SJSA1 (cell line): ENCODE measurements around the gene SH3RF3. TPM values are rescaled to one million over a fixed set of nuclear protein-coding genes. Genes with fewer than 3 reads are reported as not detected.
A peak's percentile ranks its signal among the peaks of the same experiment; 100 is the strongest.

ENCODE experiments used
- DNase-seq, 2 experiments: peaks; one replicate each; pipeline ENCODE4 v3.0.0-alpha.2; 2015 to 2020; ENCODE audit warnings: low spot score in 2 of 2, low read depth in 1 of 2
- H3K27ac ChIP-seq: fragments of 250-450 bp; sonication (Bioruptor Pico); 2 replicates; pipeline ENCODE4 v1.5.1; 2020; ENCODE audit warnings: mild to moderate bottlenecking, moderate library complexity
- H3K27me3 ChIP-seq: fragments of 250-450 bp; sonication (Bioruptor Pico); replicated peaks from 2 replicates; pipeline ENCODE4 v1.5.1; 2020; ENCODE audit warnings: mild to moderate bottlenecking, moderate library complexity
- H3K36me3 ChIP-seq: fragments of 250-450 bp; sonication (Bioruptor Pico); 2 replicates; pipeline ENCODE4 v1.5.1; 2020; ENCODE audit warnings: mild to moderate bottlenecking
- H3K4me1 ChIP-seq: fragments of 250-450 bp; sonication (Bioruptor Pico); replicated peaks from 2 replicates; pipeline ENCODE4 v1.6.1; 2021; ENCODE audit warnings: mild to moderate bottlenecking
- H3K4me3 ChIP-seq: fragments of 250-450 bp; sonication (Bioruptor Pico); 2 replicates; pipeline ENCODE4 v1.5.1; 2020; ENCODE audit warnings: mild to moderate bottlenecking
- H3K9me3 ChIP-seq: fragments of 250-450 bp; sonication (Bioruptor Pico); replicated peaks from 2 replicates; pipeline ENCODE4 v1.5.1; 2020; ENCODE audit warnings: mild to moderate bottlenecking
- total RNA-seq: library from RNA; depleted of rRNA; stranded (reverse); fragments of >200 nt; shearing (Covaris generic); gene quantifications from 2 replicates; pipeline ENCODE4 v1.2.3, GENCODE V29; 2014

Gene SH3RF3
- total RNA-seq, 1 experiment from 2014 or later, result 6.1 TPM

- no peak for DNase-seq
- no peaks in the 10 kb centered on the region for H3K36me3 ChIP-seq
- H3K4me3 ChIP-seq, result no peak overlapping the region
- no peaks in the 10 kb centered on the region; the same call in 1 of the 2 replicates for H3K9me3 ChIP-seq
- H3K27ac ChIP-seq, result no peak overlapping the region
- H3K27me3 ChIP-seq, result no peaks in the 10 kb centered on the region
- H3K4me1 ChIP-seq, result peaks cover 10% of the 10 kb centered on the region
Observed at GRCh38 chr2:109287838-109288237, 158.8 kb downstream of the SH3RF3 start.

- Histone ChIP-seq H3K36me3 (no peaks in the 10 kb centered on the region), H3K4me1 (peaks cover 10% of the 10 kb centered on the region), H3K4me3 (no peak overlapping the region), H3K27me3 (no peaks in the 10 kb centered on the region), H3K27ac (no peak overlapping the region), H3K9me3 (no peaks in the 10 kb centered on the region; the same call in 1 of the 2 replicates)
- no peak for DNase-seq
Observed at GRCh38 chr2:109288544-109289368, 159.8 kb downstream of the SH3RF3 start.

- peaks cover 10% of the 10 kb centered on the region for H3K4me1 ChIP-seq
- H3K36me3 ChIP-seq, result no peaks in the 10 kb centered on the region
- H3K9me3 ChIP-seq, result no peaks in the 10 kb centered on the region; the same call in 1 of the 2 replicates
- H3K27me3 ChIP-seq, result no peaks in the 10 kb centered on the region
- H3K27ac ChIP-seq, result no peak overlapping the region
- no peak overlapping the region for H3K4me3 ChIP-seq
- DNase-seq, result no peak
Observed at GRCh38 chr2:109289504-109290222, 160.7 kb downstream of the SH3RF3 start.

GRCh38 chr2:109290887-109291643, 162.1 kb downstream of the SH3RF3 start:
- H3K4me1 ChIP-seq, result peaks cover 10% of the 10 kb centered on the region
- H3K9me3 ChIP-seq, result no peaks in the 10 kb centered on the region; the same call in 1 of the 2 replicates
- DNase-seq, result peak in 1 of 2 experiments; percentile 28
- no peak overlapping the region for H3K4me3 ChIP-seq
- H3K27me3 ChIP-seq, result no peaks in the 10 kb centered on the region
- no peaks in the 10 kb centered on the region for H3K36me3 ChIP-seq
- no peak overlapping the region for H3K27ac ChIP-seq

GRCh38 chr2:109292386-109292785, 163.4 kb downstream of the SH3RF3 start:
- H3K36me3 ChIP-seq, result no peaks in the 10 kb centered on the region
- no peak for DNase-seq
- H3K27me3 ChIP-seq, result no peaks in the 10 kb centered on the region
- no peaks in the 10 kb centered on the region; the same call in 1 of the 2 replicates for H3K9me3 ChIP-seq
- H3K27ac ChIP-seq, result no peak overlapping the region
- no peak overlapping the region for H3K4me3 ChIP-seq
- peaks cover 10% of the 10 kb centered on the region for H3K4me1 ChIP-seq

GRCh38 chr2:109293663-109294062, 164.7 kb downstream of the SH3RF3 start:
- Histone ChIP-seq H3K4me3 (no peak overlapping the region), H3K4me1 (peaks cover 10% of the 10 kb centered on the region), H3K27me3 (no peaks in the 10 kb centered on the region), H3K9me3 (no peaks in the 10 kb centered on the region; the same call in 1 of the 2 replicates), H3K27ac (no peak overlapping the region), H3K36me3 (no peaks in the 10 kb centered on the region)
- DNase-seq, result no peak

- no peaks in the 10 kb centered on the region for H3K27me3 ChIP-seq
- H3K4me3 ChIP-seq, result no peak overlapping the region
- no peaks in the 10 kb centered on the region; the same call in 1 of the 2 replicates for H3K9me3 ChIP-seq
- no peaks in the 10 kb centered on the region for H3K36me3 ChIP-seq
- H3K27ac ChIP-seq, result no peak overlapping the region
- DNase-seq, result no peak
- peaks cover 10% of the 10 kb centered on the region for H3K4me1 ChIP-seq
Observed at GRCh38 chr2:109294523-109294922, 165.5 kb downstream of the SH3RF3 start.

- H3K4me3 ChIP-seq, result no peak overlapping the region
- H3K27me3 ChIP-seq, result no peaks in the 10 kb centered on the region
- no peaks in the 10 kb centered on the region; the same call in 1 of the 2 replicates for H3K9me3 ChIP-seq
- H3K4me1 ChIP-seq, result peaks cover 10% of the 10 kb centered on the region
- H3K27ac ChIP-seq, result no peak overlapping the region
- no peaks in the 10 kb centered on the region for H3K36me3 ChIP-seq
- DNase-seq, result no peak
Observed at GRCh38 chr2:109295070-109295780, 166.2 kb downstream of the SH3RF3 start.

GRCh38 chr2:109295781-109296117, 166.7 kb downstream of the SH3RF3 start:
- H3K4me1 ChIP-seq, result peaks cover 10% of the 10 kb centered on the region
- no peak for DNase-seq
- H3K4me3 ChIP-seq, result no peak overlapping the region

GRCh38 chr2:109297566-109298490, 168.8 kb downstream of the SH3RF3 start:
- no peak for DNase-seq
- Histone ChIP-seq H3K9me3 (no peaks in the 10 kb centered on the region), H3K36me3 (no peaks in the 10 kb centered on the region), H3K27me3 (no peaks in the 10 kb centered on the region), H3K4me3 (no peak overlapping the region), H3K4me1 (no peaks in the 10 kb centered on the region), H3K27ac (no peak overlapping the region)

More at GRCh38 chr2:109295781-109296117, 166.7 kb downstream of the SH3RF3 start:
- Histone ChIP-seq H3K27me3 (no peaks in the 10 kb centered on the region), H3K36me3 (no peaks in the 10 kb centered on the region), H3K27ac (no peak overlapping the region), H3K9me3 (no peaks in the 10 kb centered on the region)

GRCh38 chr2:109298851-109299250, 169.8 kb downstream of the SH3RF3 start:
- Histone ChIP-seq H3K27ac (no peak overlapping the region), H3K36me3 (no peaks in the 10 kb centered on the region), H3K27me3 (no peaks in the 10 kb centered on the region), H3K4me3 (no peak overlapping the region), H3K4me1 (no peaks in the 10 kb centered on the region), H3K9me3 (no peaks in the 10 kb centered on the region)
- no peak for DNase-seq

GRCh38 chr2:109299536-109299935, 170.5 kb downstream of the SH3RF3 start:
- Histone ChIP-seq H3K36me3 (no peaks in the 10 kb centered on the region), H3K9me3 (no peaks in the 10 kb centered on the region), H3K4me1 (no peaks in the 10 kb centered on the region), H3K27me3 (no peaks in the 10 kb centered on the region), H3K4me3 (no peak overlapping the region), H3K27ac (no peak overlapping the region)
- DNase-seq, result no peak
